ENCODE results near the gene IL37. TPM values are rescaled to one million over a fixed set of nuclear protein-coding genes. Genes with fewer than 3 reads are reported as not detected.
A peak's percentile ranks its signal among the peaks of the same experiment; 100 is the strongest.
"Not testable (repeated sequence)": the region's sequence is repeated elsewhere in the genome, so short reads cannot be mapped to it uniquely, and the experiment has no call there.

The IL37 gene
- total RNA-seq, 3 donors from 2014 or later, result 0.67 to 0.82 TPM; not detected in 1

- Histone ChIP-seq H3K36me3 (ENCODE audit: low read depth) (no peaks in the 10 kb centered on the region), H3K9me3 (no peaks in the 10 kb centered on the region), H3K4me1 (ENCODE audit: low read depth) (peaks cover 10% of the 10 kb centered on the region), H3K4me3 (no peak overlapping the region)
- intact Hi-C loops (cut with DNase I, micrococcal nuclease), result no loop called here
- TF ChIP-seq CTCF (IDR thresholded peaks at IDR 0.05), result no peak
- no peak for ATAC-seq
- DNase-seq, result no peak
Measured at GRCh38 chr2:112893752-112894151, 17.2 kb upstream of the IL37 start.

- DNase-seq (no peak), ATAC-seq (peak; percentile 9)
- H3K9me3 ChIP-seq, result no peaks in the 10 kb centered on the region
- intact Hi-C loops (cut with DNase I, micrococcal nuclease), result no loop called here
- H3K4me1 ChIP-seq (ENCODE audit: low read depth), result no peaks in the 10 kb centered on the region
- no peaks in the 10 kb centered on the region for H3K36me3 ChIP-seq (ENCODE audit: low read depth)
- H3K4me3 ChIP-seq, result no peak overlapping the region
- TF ChIP-seq CTCF (IDR thresholded peaks at IDR 0.05), result no peak
Measured at GRCh38 chr2:112896909-112897623, 13.9 kb upstream of the IL37 start.

- peak; percentile 59 for ATAC-seq
- Histone ChIP-seq H3K9me3 (no peaks in the 10 kb centered on the region), H3K4me1 (ENCODE audit: low read depth) (no peaks in the 10 kb centered on the region), H3K36me3 (ENCODE audit: low read depth) (no peaks in the 10 kb centered on the region), H3K4me3 (no peak overlapping the region)
- no peak for TF ChIP-seq CTCF (IDR thresholded peaks at IDR 0.05)
- no peak for DNase-seq
- intact Hi-C loops (cut with DNase I, micrococcal nuclease), result no loop called here
Measured at GRCh38 chr2:112897624-112897978, 13.4 kb upstream of the IL37 start.

- H3K36me3 ChIP-seq (ENCODE audit: low read depth); intact Hi-C loops (cut with DNase I, micrococcal nuclease); H3K4me1 ChIP-seq (ENCODE audit: low read depth); H3K4me3 ChIP-seq; H3K9me3 ChIP-seq; DNase-seq: not testable (repeated sequence)
- ATAC-seq, result peak; percentile 41
Measured at GRCh38 chr2:112901431-112902065, 9.4 kb upstream of the IL37 start.

- Histone ChIP-seq H3K4me1 (ENCODE audit: low read depth) (no peaks in the 10 kb centered on the region), H3K4me3 (no peak overlapping the region), H3K9me3 (no peaks in the 10 kb centered on the region), H3K36me3 (ENCODE audit: low read depth) (no peaks in the 10 kb centered on the region)
- no peak for ATAC-seq
- intact Hi-C loops (cut with DNase I, micrococcal nuclease), result no loop called here
- DNase-seq, result no peak
- no peak for TF ChIP-seq CTCF (IDR thresholded peaks at IDR 0.05)
Measured at GRCh38 chr2:112902816-112903215, 8.1 kb upstream of the IL37 start.

GRCh38 chr2:112904883-112905282 is 6.1 kb upstream of the IL37 start:
- intact Hi-C loops (cut with DNase I, micrococcal nuclease), result no loop called here
- no peak for ATAC-seq
- no peak for TF ChIP-seq CTCF (IDR thresholded peaks at IDR 0.05)

More at GRCh38 chr2:112904883-112905282, 6.1 kb upstream of the IL37 start:
- no peaks in the 10 kb centered on the region for H3K9me3 ChIP-seq
- H3K4me3 ChIP-seq, result no peak overlapping the region
- no peak for DNase-seq
- H3K36me3 ChIP-seq (ENCODE audit: low read depth), result no peaks in the 10 kb centered on the region
- H3K4me1 ChIP-seq (ENCODE audit: low read depth), result no peaks in the 10 kb centered on the region
